ENCODE results near the gene RPUSD4. TPM values are rescaled to one million over a fixed set of nuclear protein-coding genes. Genes with fewer than 3 reads are reported as not detected.

RPUSD4 gene
- polyA plus RNA-seq, 1 donor from 2014 or later, result 43.4 TPM

DNA sequence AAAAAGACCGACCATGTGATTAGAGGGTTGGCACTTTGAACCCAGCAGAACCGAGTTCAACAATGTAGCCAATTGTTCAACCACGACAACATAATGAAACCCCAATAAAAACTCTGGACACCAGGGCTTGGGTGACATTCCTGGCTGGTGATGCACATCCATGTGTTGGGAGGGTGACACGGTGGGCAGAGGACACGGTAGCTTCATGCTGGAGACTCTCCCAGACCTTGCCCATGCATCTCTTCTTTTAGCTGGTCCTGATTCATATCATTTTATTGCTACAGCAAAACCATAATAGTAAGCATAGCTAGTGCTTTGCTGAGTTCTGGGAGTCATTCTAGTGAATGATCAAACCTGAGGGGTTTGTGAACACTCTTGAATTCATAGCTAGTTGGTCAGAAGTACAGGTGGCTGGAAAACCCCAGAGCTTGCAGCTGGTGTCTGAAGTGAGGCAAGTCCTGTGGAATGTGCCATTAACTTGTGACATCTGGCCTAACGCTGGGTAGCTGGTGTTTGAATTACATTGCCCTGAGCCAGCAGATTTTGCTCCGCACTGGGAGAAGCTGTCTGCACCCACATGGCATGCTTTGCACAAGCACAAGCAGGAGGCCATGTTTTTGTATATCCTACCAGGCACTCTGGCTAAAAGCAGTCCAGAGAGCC, 14.0 kb downstream of the RPUSD4 start:
- no peak overlapping the region for H3K4me2 ChIP-seq (ENCODE audit: low read length)
- no peak overlapping the region for H3K9ac ChIP-seq (ENCODE audit: low read length)
- no peaks in the 10 kb centered on the region for H3K9me3 ChIP-seq (ENCODE audit: low read length)
- TF ChIP-seq SMC3 (conservative IDR thresholded peaks at IDR 0.05; ENCODE audit: poor library complexity) (no peak), REST (IDR thresholded peaks at IDR 0.05; ENCODE audit: borderline replicate concordance) (no peak), POLR2AphosphoS5 (IDR thresholded peaks at IDR 0.05) (no peak), RAD21 (conservative IDR thresholded peaks at IDR 0.05) (no peak), EP300 (conservative IDR thresholded peaks at IDR 0.05; ENCODE audit: poor library complexity, severe bottlenecking) (no peak), MXI1 (conservative IDR thresholded peaks at IDR 0.05; ENCODE audit: poor library complexity, severe bottlenecking) (no peak), CTCF (IDR thresholded peaks at IDR 0.05; ENCODE audit: poor library complexity, severe bottlenecking) (no peak), TAF1 (IDR thresholded peaks at IDR 0.05; ENCODE audit: low read depth) (no peak), EZH2 (IDR thresholded peaks at IDR 0.05; ENCODE audit: borderline replicate concordance, insufficient read depth, low read length, poor library complexity, severe bottlenecking) (no peak)
- H3K36me3 ChIP-seq (ENCODE audit: insufficient read depth, low read length), result no peaks in the 10 kb centered on the region
- no peak overlapping the region for H3K4me3 ChIP-seq (ENCODE audit: low read length)
- no peaks in the 10 kb centered on the region for H4K20me1 ChIP-seq (ENCODE audit: insufficient read depth)
- no peaks in the 10 kb centered on the region for H3K79me2 ChIP-seq (replicated peaks; ENCODE audit: insufficient read depth, low read length)
- no peak overlapping the region for H3K27ac ChIP-seq (ENCODE audit: low read length)
- H3F3A ChIP-seq (ENCODE audit: insufficient read depth, low read length, poor library complexity, severe bottlenecking), result no peaks in the 10 kb centered on the region
- no peaks in the 10 kb centered on the region for H3K27me3 ChIP-seq (ENCODE audit: insufficient read depth, low read depth, low read length)
- no peaks in the 10 kb centered on the region for H3K9me2 ChIP-seq (ENCODE audit: insufficient read depth, low read length)
- no peak overlapping the region for H2AFZ ChIP-seq (ENCODE audit: low read depth, low read length)

GRCh38 chr11:126195119-126195518, 16.3 kb downstream of the RPUSD4 start:
- Histone ChIP-seq H3K36me3 (ENCODE audit: insufficient read depth, low read length) (no peaks in the 10 kb centered on the region), H3K9me3 (ENCODE audit: low read length) (no peaks in the 10 kb centered on the region), H3K4me2 (ENCODE audit: low read length) (no peak overlapping the region), H3K27me3 (ENCODE audit: insufficient read depth, low read depth, low read length) (no peaks in the 10 kb centered on the region), H3K9me2 (ENCODE audit: insufficient read depth, low read length) (no peaks in the 10 kb centered on the region), H3K79me2 (replicated peaks; ENCODE audit: insufficient read depth, low read length) (no peaks in the 10 kb centered on the region), H3K9ac (ENCODE audit: low read length) (no peak overlapping the region), H4K20me1 (ENCODE audit: insufficient read depth) (no peaks in the 10 kb centered on the region), H3K27ac (ENCODE audit: low read length) (no peak overlapping the region), H3K4me3 (ENCODE audit: low read length) (no peak overlapping the region), H2AFZ (ENCODE audit: low read depth, low read length) (no peak overlapping the region), H3F3A (ENCODE audit: insufficient read depth, low read length, poor library complexity, severe bottlenecking) (no peaks in the 10 kb centered on the region)
- no peak for TF ChIP-seq TAF1 (IDR thresholded peaks at IDR 0.05; ENCODE audit: low read depth)
- TF ChIP-seq MXI1 (conservative IDR thresholded peaks at IDR 0.05; ENCODE audit: poor library complexity, severe bottlenecking), result no peak
- TF ChIP-seq RAD21 (conservative IDR thresholded peaks at IDR 0.05), result no peak
- TF ChIP-seq EP300 (conservative IDR thresholded peaks at IDR 0.05; ENCODE audit: poor library complexity, severe bottlenecking), result no peak
- no peak for TF ChIP-seq EZH2 (IDR thresholded peaks at IDR 0.05; ENCODE audit: borderline replicate concordance, insufficient read depth, low read length, poor library complexity, severe bottlenecking)
- no peak for TF ChIP-seq SMC3 (conservative IDR thresholded peaks at IDR 0.05; ENCODE audit: poor library complexity)
- no peak for TF ChIP-seq POLR2AphosphoS5 (IDR thresholded peaks at IDR 0.05)
- no peak for TF ChIP-seq REST (IDR thresholded peaks at IDR 0.05; ENCODE audit: borderline replicate concordance)
- TF ChIP-seq CTCF (IDR thresholded peaks at IDR 0.05; ENCODE audit: poor library complexity, severe bottlenecking), result no peak
